NB4 (cell line): ENCODE results near the gene XPC.

ENCODE experiments used
- MAX ChIP-seq: IDR thresholded peaks from 2 replicates; pipeline ENCODE4 v1.6.1; 2011; ENCODE audit warnings: low read depth, low read length
- MYC ChIP-seq: IDR thresholded peaks from 2 replicates; pipeline ENCODE4 v1.6.1; 2011; ENCODE audit warnings: low read depth, low read length
- POLR2A ChIP-seq: IDR thresholded peaks from 2 replicates; pipeline ENCODE4 v1.6.1; 2011; ENCODE audit warnings: mild to moderate bottlenecking; ENCODE audit not compliant: insufficient read length; ENCODE audit errors: extremely low read depth
- TF ChIP-seq, protein P1 (sequence below): IDR thresholded peaks from one replicate; pipeline ENCODE4 v1.5.1; 2012; ENCODE audit warnings: low read depth, low read length

DNA sequence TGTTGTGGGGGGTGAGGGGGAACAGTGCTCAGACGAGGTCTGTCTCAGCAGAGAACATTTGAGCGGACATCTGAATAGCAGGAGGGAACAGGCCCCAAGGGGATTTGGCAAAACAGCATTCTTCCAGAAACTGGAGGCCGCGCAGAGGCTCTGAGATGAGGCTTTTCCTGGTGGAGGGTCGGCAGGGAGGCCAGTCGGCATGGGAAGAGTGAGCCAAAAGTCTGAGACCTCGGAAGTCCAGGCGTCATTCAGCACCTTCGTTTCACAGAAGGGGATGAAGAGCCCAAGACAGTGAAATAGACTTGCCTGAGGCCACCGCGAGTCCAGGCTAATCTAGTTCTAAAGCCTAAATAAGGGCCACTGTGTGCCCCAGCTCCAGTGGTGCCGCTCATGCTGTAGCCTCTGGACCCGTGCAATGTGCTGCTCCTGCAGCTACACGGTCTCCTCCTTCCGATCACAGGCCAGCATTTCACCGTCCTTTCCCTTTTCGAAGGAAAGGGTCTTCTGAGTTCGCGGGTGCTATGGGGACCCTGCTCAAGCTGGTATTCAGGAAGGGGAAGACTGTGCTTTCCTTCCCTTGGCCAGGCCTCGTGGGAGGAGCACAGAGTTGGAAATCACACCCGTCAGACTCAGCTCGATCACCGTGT is 24.6 kb upstream of the XPC start:
- TF ChIP-seq, protein P1, sequence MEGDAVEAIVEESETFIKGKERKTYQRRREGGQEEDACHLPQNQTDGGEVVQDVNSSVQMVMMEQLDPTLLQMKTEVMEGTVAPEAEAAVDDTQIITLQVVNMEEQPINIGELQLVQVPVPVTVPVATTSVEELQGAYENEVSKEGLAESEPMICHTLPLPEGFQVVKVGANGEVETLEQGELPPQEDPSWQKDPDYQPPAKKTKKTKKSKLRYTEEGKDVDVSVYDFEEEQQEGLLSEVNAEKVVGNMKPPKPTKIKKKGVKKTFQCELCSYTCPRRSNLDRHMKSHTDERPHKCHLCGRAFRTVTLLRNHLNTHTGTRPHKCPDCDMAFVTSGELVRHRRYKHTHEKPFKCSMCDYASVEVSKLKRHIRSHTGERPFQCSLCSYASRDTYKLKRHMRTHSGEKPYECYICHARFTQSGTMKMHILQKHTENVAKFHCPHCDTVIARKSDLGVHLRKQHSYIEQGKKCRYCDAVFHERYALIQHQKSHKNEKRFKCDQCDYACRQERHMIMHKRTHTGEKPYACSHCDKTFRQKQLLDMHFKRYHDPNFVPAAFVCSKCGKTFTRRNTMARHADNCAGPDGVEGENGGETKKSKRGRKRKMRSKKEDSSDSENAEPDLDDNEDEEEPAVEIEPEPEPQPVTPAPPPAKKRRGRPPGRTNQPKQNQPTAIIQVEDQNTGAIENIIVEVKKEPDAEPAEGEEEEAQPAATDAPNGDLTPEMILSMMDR = no peak
- TF ChIP-seq MAX = no peak
- no peak for TF ChIP-seq MYC
- no peak for TF ChIP-seq POLR2A
